ENCODE data around the gene STARD13. TPM values are rescaled to one million over a fixed set of nuclear protein-coding genes. Genes with fewer than 3 reads are reported as not detected.
"Not testable (repeated sequence)": the region's sequence is repeated elsewhere in the genome, so short reads cannot be mapped to it uniquely, and the experiment has no call there.

STARD13 gene
- total RNA-seq, 1 donor from 2014 or later: 61.0 TPM

DNA sequence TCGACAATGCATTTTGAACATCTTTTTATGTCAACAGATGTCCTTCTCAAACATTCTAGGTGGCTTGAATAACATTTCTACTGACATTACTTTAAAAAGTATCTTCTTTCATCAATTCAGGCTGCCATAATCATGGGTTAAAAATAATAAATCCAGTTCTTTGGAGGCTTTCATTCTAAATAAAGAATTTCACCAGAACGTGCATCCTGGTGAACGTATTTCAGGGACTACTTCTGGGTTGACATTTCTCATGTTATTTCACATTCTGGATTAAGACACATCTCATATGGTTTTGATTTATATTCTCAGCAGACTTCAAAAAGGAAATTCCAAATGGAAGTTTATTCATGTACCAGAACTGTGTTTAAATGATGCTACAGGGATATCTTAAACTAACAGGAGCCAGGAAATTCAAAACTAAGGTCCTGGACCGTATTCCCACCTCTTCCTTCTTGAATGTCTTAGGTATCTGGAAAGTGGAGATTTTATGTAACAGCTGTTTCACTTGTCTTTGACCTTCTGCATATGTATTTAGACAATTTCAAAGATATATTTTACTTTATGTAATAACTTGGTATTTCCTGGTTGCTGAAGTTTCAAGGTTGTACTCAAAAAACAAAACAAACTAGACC lies 107.2 kb downstream of the STARD13 start:
- H3K9me3 ChIP-seq: no peaks in the 10 kb centered on the region

GRCh38 chr13:33177340-33178208 lies 108.0 kb downstream of the STARD13 start:
- H3K36me3 ChIP-seq; H3K4me1 ChIP-seq; intact Hi-C loops (cut with DNase I); H3K27ac ChIP-seq; H3K9me3 ChIP-seq; DNase-seq; ATAC-seq; H3K27me3 ChIP-seq (ENCODE audit: low read depth); H3K4me3 ChIP-seq: not testable (repeated sequence)

More for the DNA sequence above, 107.2 kb downstream of the STARD13 start:
- no peaks in the 10 kb centered on the region for H3K27me3 ChIP-seq (ENCODE audit: low read depth)
- intact Hi-C loops (cut with DNase I): no loop called here
- no peaks in the 10 kb centered on the region for H3K36me3 ChIP-seq
- no peak for TF ChIP-seq CTCF (IDR thresholded peaks at IDR 0.05)
- no peak overlapping the region for H3K4me3 ChIP-seq
- H3K27ac ChIP-seq: no peak overlapping the region
- ATAC-seq (no peak), DNase-seq (no peak)
- peaks cover 3% of the 10 kb centered on the region for H3K4me1 ChIP-seq

DNA sequence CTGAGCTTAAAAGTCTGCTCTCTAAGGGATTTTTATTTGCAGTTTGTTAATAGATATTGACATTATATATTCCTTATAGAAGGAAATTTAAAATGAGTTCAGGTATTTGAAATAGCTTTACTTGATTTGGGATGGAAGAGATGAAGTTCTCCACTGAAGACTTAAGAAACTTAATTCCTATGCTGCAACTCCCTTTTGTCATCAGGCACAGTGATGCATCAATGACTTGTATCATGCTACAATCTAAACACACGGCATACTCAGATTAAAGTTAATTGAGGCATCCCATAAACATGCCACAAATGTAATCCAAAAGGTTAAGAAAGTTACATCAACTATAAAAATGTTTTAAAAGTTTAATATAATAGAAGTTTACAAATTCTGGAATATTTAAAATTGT lies 109.0 kb downstream of the STARD13 start:
- H3K4me1 ChIP-seq: no peaks in the 10 kb centered on the region
- no peak for ATAC-seq
- H3K9me3 ChIP-seq: no peaks in the 10 kb centered on the region
- H3K4me3 ChIP-seq: no peak overlapping the region
- no peak overlapping the region for H3K27ac ChIP-seq
- H3K27me3 ChIP-seq (ENCODE audit: low read depth): no peaks in the 10 kb centered on the region
- no peak for TF ChIP-seq CTCF (IDR thresholded peaks at IDR 0.05)
- no peaks in the 10 kb centered on the region for H3K36me3 ChIP-seq
- intact Hi-C loops (cut with DNase I): no loop called here
- DNase-seq: no peak

DNA sequence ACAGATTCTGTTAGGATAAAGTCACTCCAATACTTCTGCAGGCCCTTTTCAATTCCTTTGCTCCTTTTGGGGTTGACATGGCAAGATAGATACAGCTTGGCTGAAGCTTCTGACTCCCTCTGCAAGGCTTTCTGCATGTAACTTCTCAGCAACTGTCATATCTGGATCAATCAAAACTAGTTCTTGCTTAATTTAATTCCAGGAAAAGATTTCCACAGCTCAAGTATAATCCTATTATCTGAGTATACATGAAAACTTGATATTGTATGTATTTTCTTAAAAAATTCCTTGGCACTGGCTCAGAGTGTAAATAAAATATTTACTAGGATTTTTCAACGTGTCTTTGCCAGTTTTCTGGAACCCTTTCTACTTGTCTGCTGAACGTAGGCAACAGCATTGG lies 109.6 kb downstream of the STARD13 start:
- intact Hi-C loops (cut with DNase I): no loop called here
- Histone ChIP-seq H3K27ac (no peak overlapping the region), H3K4me3 (no peak overlapping the region), H3K27me3 (ENCODE audit: low read depth) (no peaks in the 10 kb centered on the region), H3K36me3 (no peaks in the 10 kb centered on the region), H3K9me3 (no peaks in the 10 kb centered on the region), H3K4me1 (no peaks in the 10 kb centered on the region)
- no peak for ATAC-seq
- DNase-seq: no peak
- TF ChIP-seq CTCF (IDR thresholded peaks at IDR 0.05): no peak

DNA sequence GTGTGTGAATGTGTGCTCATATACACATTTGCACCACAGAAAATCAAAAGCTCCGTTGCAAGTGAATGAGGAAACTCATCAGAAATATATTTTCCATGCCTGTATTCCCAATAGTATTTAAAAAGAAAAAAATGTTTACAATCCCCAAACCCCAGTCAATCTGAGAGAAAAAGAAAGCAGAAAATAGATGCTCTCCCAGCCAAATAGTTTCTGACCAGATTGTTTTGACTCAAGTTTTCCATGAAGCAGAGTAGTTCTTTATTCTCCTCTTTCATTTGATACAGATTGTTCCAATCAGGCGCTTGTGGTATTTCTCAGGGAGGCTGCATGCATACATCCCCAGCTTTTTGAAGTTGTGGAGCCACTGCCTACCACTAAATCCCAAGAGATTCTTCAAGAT lies 110.6 kb downstream of the STARD13 start:
- ATAC-seq: no peak
- TF ChIP-seq CTCF (IDR thresholded peaks at IDR 0.05): no peak
- Histone ChIP-seq H3K36me3 (no peaks in the 10 kb centered on the region), H3K27ac (no peak overlapping the region), H3K27me3 (ENCODE audit: low read depth) (no peaks in the 10 kb centered on the region), H3K4me1 (no peaks in the 10 kb centered on the region), H3K9me3 (no peaks in the 10 kb centered on the region), H3K4me3 (no peak overlapping the region)
- no peak for DNase-seq
- intact Hi-C loops (cut with DNase I): no loop called here

- Histone ChIP-seq H3K36me3 (no peaks in the 10 kb centered on the region), H3K9me3 (no peaks in the 10 kb centered on the region), H3K4me3 (no peak overlapping the region), H3K27me3 (ENCODE audit: low read depth) (no peaks in the 10 kb centered on the region), H3K27ac (no peak overlapping the region), H3K4me1 (no peaks in the 10 kb centered on the region)
- ATAC-seq (no peak), DNase-seq (no peak)
- intact Hi-C loops (cut with DNase I): no loop called here
- no peak for TF ChIP-seq CTCF (IDR thresholded peaks at IDR 0.05)
Observed at GRCh38 chr13:33174491-33174890, 111.1 kb downstream of the STARD13 start.

Data from lower lobe of right lung (tissue), 2 donors.